Measurements from ENCODE around the gene E2F6. TPM values are rescaled to one million over a fixed set of nuclear protein-coding genes. Genes with fewer than 3 reads are reported as not detected.

The E2F6 gene
- polyA plus RNA-seq, 1 experiment: 17.9 TPM

GRCh38 chr2:11481789-11482472 lies 16.0 kb upstream of the E2F6 start:
- peaks cover 70% of the 10 kb centered on the region for H3K27me3 ChIP-seq (ENCODE audit: control insufficient read depth, insufficient read depth, low read length)
- no peak for DNase-seq (ENCODE audit: low read depth, low spot score)

GRCh38 chr2:11481426-11481788 lies 15.4 kb upstream of the E2F6 start:
- no peak for DNase-seq (ENCODE audit: low read depth, low spot score)
- Histone ChIP-seq H3K27me3 (ENCODE audit: control insufficient read depth, insufficient read depth, low read length) (peaks cover 74% of the 10 kb centered on the region), H3K4me3 (ENCODE audit: low read depth, low read length) (no peak overlapping the region), H3K27ac (ENCODE audit: low read depth, low read length) (no peak overlapping the region), H3K9me3 (ENCODE audit: control insufficient read depth, insufficient read depth, low read length) (no peaks in the 10 kb centered on the region; the same call in 1 of the 2 replicates)
- no peak for TF ChIP-seq CTCF (IDR thresholded peaks at IDR 0.05; ENCODE audit: low read depth, low read length)
- ChIA-PET POLR2A (no interaction called here), CTCF (interaction anchor here (1.6 to 6.6 kb wide), 2 partner anchors 102 to 349 kb away, joined by 7 to 193 read pairs; a partner anchor contains a TSS)

More at GRCh38 chr2:11481789-11482472, 16.0 kb upstream of the E2F6 start:
- ChIA-PET POLR2A (no interaction called here), CTCF (interaction anchor here (1.6 to 6.6 kb wide), 2 partner anchors 102 to 349 kb away, joined by 7 to 193 read pairs; a partner anchor contains a TSS)
- H3K4me3 ChIP-seq (ENCODE audit: low read depth, low read length): no peak overlapping the region
- no peak overlapping the region for H3K27ac ChIP-seq (ENCODE audit: low read depth, low read length)
- H3K9me3 ChIP-seq (ENCODE audit: control insufficient read depth, insufficient read depth, low read length): no peaks in the 10 kb centered on the region; the same call in 1 of the 2 replicates
- no peak for TF ChIP-seq CTCF (IDR thresholded peaks at IDR 0.05; ENCODE audit: low read depth, low read length)

- no peak for DNase-seq (ENCODE audit: low read depth, low spot score)
- POLR2A ChIA-PET: no interaction called here
- no peak for TF ChIP-seq CTCF (IDR thresholded peaks at IDR 0.05; ENCODE audit: low read depth, low read length)
- CTCF ChIA-PET: interaction anchor here (0.6 to 6.6 kb wide), 5 partner anchors 10 to 348 kb away, joined by 3 to 193 read pairs (median 3); a partner anchor contains a TSS
- H3K27me3 ChIP-seq (ENCODE audit: control insufficient read depth, insufficient read depth, low read length): peaks cover 72% of the 10 kb centered on the region
- H3K4me3 ChIP-seq (ENCODE audit: low read depth, low read length): no peak overlapping the region
- no peak overlapping the region for H3K27ac ChIP-seq (ENCODE audit: low read depth, low read length)
- H3K9me3 ChIP-seq (ENCODE audit: control insufficient read depth, insufficient read depth, low read length): no peaks in the 10 kb centered on the region; the same call in 1 of the 2 replicates
These were observed 14.9 kb upstream of the E2F6 start for GRCh38 chr2:11480859-11481258.

DNA sequence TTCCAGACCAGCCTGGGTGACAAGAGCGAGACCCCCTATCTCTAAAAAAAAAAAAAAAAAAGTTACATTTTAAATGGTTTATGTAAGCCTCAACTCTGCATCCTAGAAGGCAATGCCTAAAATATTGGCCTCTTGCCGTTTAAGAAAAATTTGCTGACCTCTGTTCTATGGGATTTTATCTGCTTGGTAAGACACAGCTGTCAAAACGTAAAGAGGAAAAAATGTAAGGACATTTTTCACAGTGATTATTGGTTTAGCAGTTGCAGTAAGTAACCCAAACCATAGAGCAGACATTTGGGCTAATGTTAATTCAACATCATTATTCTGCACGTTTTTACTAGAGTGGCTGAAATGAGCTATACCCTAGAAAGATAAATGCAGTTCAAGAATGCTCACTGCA lies 14.4 kb upstream of the E2F6 start:
- no peak for DNase-seq (ENCODE audit: low read depth, low spot score)
- peaks cover 70% of the 10 kb centered on the region for H3K27me3 ChIP-seq (ENCODE audit: control insufficient read depth, insufficient read depth, low read length)
- POLR2A ChIA-PET: no interaction called here

More for the DNA sequence above, 14.4 kb upstream of the E2F6 start:
- no peak for TF ChIP-seq CTCF (IDR thresholded peaks at IDR 0.05; ENCODE audit: low read depth, low read length)
- Histone ChIP-seq H3K4me3 (ENCODE audit: low read depth, low read length) (no peak overlapping the region), H3K9me3 (ENCODE audit: control insufficient read depth, insufficient read depth, low read length) (no peaks in the 10 kb centered on the region; the same call in 1 of the 2 replicates), H3K27ac (ENCODE audit: low read depth, low read length) (no peak overlapping the region)
- CTCF ChIA-PET: interaction anchor here (0.6 to 6.6 kb wide), 6 partner anchors 11 to 348 kb away, joined by 3 to 193 read pairs (median 3); a partner anchor contains a TSS

Data from AG04450 (cell line).